ENCODE results near the gene SLC9A9.

DNA sequence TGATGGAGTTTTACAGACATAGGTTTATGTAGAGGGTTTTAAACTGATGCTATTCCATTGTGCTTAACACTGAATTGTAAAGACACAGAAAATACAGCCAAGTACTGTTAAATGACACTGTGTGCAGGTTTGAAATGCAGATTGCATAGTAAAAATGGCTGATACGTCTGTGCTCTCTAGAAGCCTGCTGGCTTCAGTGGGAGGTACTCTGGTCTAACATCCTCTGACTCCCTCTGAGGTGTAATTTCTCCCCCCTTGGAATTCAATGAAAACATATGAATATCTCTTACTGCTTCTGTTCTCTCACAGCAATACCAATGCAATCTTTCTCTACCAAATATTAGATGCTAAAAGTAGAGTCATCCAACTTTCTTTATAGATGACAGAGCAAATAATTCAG lies 176.6 kb downstream of the SLC9A9 start:
- TF ChIP-seq PHB (CRISPR knock-in tag; IDR thresholded peaks at IDR 0.05) = no peak
- TF ChIP-seq, protein P1, sequence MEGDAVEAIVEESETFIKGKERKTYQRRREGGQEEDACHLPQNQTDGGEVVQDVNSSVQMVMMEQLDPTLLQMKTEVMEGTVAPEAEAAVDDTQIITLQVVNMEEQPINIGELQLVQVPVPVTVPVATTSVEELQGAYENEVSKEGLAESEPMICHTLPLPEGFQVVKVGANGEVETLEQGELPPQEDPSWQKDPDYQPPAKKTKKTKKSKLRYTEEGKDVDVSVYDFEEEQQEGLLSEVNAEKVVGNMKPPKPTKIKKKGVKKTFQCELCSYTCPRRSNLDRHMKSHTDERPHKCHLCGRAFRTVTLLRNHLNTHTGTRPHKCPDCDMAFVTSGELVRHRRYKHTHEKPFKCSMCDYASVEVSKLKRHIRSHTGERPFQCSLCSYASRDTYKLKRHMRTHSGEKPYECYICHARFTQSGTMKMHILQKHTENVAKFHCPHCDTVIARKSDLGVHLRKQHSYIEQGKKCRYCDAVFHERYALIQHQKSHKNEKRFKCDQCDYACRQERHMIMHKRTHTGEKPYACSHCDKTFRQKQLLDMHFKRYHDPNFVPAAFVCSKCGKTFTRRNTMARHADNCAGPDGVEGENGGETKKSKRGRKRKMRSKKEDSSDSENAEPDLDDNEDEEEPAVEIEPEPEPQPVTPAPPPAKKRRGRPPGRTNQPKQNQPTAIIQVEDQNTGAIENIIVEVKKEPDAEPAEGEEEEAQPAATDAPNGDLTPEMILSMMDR (IDR thresholded peaks at IDR 0.05 in 2 of 3, conservative IDR thresholded peaks at IDR 0.05 in 1 of 3; ENCODE audit: insufficient read depth in 2 of 3, low read depth in 1 of 3, low read length in 3 of 3) = no peak
